Ecto neural progenitor cell (in vitro differentiated cells): ENCODE results near the gene NEUROG2.

Experiments
- DNase-seq: peaks from one replicate; pipeline ENCODE4 v3.0.0-alpha.2; 2018; ENCODE audit warnings: low spot score

NEUROG2 gene

GRCh38 chr4:112521123-112522023 lies 5.4 kb upstream of the NEUROG2 start:
- peak; percentile 70 for DNase-seq

DNA sequence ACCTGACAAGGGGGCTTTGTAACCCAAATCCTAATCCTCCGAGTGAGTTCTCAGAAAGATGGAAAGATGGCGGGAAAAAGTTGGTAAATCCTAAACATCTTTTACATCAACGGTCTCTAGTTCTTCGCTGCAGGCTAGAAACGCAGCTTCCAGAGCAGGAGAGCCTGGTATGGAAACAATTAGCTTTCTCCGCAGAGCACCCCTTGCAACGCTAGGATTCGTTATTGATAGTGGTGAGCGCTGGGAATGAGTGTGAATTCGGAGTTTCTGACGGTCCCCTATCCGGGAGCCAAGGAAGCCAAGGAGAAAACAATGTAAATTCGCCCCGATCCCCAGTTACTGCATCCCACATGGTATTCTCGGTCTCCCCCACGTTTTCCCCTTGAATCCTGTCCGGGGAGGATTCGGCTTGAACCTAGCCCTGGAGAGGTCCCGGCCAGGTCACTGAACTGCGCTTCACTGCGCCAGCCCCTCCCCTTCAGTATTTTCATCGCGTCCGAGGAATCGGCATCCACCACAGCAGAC lies 4.7 kb upstream of the NEUROG2 start:
- DNase-seq: no peak

- peak; percentile 72 for DNase-seq
These were observed 4.0 kb upstream of the NEUROG2 start for GRCh38 chr4:112519689-112520597.

DNA sequence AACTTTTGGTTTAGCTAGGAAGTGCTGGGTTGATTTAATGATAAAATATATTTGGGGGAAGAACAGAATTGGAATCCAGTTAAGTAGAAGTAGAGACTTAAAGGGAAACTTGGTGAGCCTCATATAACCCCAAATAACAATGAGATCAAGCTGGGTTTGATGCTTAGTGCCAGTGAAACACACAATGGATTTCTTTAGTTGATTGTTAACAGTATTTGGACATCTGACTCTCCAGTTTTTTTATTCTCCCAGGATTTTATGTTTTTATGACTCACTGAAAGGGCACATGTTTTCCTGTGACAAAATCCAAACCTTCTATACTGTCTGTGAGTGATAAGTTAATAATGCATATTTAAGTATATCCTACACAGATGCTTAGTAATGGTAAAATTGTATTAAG lies 2.7 kb upstream of the NEUROG2 start:
- no peak for DNase-seq

DNA sequence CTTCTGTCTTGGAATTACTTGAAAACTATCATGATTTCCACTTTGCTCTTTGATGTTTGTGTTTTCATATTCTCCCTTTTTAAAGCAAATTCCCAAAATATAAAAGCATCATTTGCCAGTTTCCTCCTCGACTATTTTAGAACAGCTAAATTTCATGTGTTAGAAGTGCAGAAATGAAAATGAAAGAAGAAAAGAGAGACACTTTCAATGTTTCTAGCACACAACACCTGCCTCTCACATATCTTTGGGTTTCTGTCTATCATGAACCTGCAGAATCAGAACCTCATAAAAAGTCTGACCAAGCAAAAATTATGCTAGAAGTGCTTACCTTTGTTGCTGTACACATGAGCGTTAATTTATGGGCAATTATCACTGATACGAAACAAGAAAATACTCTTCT lies 1.9 kb upstream of the NEUROG2 start:
- DNase-seq: no peak

DNA sequence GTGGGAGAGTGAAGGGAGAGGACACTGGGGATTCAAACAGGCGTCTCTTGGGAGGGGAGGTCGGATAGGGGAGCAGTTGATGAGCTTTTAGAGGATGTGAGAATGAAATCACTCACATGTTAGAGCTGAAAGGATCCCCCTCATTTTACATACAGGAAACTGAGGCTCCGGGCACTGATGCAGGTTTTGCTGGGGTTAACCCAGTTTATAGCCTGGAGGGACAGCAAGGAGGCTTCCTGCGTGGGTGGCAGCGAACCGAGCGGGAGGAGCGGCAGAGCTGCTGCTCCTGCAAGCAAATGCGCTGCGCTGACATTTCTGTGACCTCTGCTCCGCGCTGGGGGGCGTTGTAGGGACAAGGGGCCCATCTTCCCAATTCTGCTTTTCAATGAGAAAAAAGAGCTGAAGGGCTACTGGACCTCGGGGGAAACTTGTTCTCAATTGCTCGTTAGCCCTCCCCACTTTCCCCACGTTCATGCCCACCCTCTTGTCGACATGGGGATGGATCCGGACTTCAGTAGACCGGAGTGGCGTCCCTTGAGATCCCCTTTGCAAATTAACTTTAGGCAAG lies 1.2 kb upstream of the NEUROG2 start:
- peak; percentile 69 for DNase-seq

DNA sequence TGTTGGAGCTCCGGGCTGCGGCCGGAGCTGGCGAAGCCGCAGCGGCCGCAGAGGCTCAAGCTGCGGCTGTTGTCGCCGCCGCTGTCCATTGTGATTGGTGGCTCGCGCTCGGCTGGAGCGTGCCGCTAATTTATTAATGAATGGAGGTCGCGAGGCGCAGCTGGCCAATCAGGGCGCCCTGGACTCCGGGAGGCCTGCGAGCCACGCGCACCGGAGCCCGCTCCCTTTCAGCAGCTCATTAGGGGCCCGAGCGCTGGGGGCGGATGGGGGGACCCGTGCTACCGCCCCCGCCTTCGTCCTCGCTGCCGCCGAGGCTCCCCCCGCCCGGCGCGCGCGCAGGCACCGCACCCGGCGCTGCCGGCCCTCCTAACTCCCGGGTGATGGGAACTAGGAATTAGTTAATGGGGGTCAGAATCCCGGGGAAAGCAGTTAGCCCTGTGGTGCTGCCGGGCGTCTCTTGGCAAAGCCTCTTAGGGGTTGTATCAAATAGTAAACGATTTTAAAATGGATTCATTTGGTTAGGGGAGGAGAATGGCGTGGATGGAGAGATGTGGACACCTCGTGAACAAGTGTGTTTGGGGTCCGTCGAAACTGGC lies 589 bp upstream of the NEUROG2 start:
- peak; percentile 91 for DNase-seq

DNA sequence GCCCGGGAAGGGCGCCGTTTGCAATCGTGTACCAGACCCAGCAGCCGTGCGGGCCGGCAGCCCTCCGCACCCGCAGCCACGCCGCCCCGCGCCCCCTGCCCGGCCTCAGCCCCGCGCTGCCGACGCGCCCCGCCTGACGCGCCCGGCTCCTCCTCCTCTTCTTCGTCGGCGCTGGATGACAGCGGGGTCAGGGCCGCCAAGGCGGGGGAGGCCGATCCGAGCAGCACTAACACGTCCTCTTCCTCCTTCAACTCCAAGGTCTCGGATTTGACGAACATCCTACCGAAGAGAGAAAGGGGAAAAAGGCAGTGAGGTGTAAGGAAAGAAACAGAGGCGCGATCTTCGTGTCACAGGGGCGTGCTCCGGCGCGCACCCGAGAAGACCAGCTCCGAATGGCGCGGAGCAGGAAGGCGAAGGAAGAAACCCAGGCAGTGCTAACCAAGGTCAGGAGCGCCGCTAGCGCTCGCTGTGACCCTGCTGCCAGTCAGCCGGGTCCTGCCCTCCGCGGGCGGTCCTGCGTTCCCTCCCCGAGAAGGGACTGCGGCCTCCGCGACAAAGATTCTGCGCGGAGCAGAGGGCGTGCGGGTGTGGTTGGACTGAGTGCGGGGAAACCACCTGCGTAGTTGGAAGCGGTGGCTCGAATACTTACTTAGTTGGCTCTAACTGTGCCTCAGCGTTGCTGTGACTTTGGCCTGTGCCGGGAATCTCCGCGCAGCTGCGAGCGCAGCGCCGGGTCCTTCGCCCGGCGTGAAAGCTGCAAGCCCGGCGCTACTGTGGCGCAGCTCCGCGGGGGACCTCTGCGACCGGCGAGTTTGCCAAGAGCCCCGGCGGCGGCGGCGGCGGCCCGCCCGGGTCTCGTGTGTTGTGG lies 548 bp downstream of the NEUROG2 start:
- DNase-seq: peak; percentile 64

DNA sequence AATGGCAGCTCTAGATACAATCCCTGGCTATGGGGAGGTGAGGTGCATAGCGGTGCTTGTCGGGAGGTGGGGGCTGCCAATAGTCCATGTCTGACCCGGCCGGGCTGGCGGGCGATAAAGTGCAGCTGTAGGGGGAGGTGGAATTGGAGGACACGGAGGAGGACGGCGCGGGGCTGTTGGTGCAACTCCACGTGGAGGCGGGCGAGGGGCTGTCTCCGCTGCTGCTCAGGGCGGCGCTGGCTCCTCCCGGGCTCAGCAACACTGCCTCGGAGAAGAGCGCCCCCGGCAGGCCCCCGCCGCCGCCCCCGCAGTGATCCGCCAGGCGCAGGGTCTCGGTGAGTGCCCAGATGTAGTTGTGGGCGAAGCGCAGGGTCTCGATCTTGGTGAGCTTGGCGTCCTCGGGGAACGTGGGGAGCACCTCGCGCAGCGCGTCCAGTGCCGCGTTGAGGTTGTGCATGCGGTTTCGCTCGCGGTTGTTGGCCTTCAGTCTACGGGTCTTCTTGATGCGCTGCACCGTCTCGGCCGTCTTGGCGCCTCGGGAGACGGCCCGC lies 1.3 kb downstream of the NEUROG2 start:
- DNase-seq: peak; percentile 68

GRCh38 chr4:112513971-112514646 lies 1.9 kb downstream of the NEUROG2 start:
- DNase-seq: no peak

DNA sequence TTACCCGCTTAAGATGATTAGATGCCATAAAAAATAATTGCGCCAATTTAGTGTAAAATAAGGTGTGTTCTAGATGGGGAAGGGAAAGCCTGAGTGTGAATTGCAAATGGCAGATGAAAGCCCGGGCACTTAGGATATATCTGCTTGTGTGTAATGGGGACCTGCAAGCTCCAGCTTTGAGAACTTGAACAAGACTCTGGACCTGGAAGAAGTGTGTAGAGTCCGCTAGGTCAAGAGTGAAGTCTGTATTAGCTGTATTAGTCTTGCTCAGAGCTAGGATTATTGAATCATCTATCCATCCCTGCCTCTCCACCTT lies 4.2 kb downstream of the NEUROG2 start:
- no peak for DNase-seq

DNA sequence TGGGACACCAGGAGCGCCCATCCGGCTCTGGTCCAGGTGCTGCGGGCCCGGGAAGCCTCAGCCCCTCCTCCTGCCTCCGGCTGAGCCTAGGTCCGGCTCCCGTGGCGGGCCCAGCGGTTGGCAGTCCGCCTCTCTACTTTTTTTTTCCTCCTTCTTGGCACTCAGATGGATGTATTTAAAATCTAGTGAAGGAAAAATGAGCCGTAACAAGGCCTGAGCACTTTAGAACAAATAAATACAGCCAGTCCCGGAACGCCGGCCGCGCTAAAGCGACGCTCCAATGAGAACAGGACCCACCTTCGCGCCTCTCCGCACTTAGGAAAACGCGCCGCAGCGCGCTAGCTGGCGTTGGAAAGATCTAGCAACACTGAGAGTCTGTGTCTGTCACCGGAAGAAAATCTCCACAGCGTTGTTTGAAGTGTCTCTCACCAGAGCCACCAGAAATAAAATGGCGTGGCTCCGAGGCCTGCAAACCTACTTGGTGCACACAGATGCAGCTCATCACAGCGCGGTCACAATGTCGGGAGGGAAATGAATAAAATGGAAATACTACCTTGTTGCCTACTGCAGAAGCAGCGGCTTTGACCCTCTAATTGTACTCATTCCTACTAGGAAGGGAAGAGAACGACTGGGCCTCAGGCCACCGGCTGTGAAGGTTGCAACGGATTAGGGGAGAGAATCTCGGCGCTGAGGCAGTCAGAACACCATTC lies 4.7 kb downstream of the NEUROG2 start:
- peak; percentile 58 for DNase-seq

GRCh38 chr4:112510291-112511092 lies 5.5 kb downstream of the NEUROG2 start:
- DNase-seq: peak; percentile 66

DNA sequence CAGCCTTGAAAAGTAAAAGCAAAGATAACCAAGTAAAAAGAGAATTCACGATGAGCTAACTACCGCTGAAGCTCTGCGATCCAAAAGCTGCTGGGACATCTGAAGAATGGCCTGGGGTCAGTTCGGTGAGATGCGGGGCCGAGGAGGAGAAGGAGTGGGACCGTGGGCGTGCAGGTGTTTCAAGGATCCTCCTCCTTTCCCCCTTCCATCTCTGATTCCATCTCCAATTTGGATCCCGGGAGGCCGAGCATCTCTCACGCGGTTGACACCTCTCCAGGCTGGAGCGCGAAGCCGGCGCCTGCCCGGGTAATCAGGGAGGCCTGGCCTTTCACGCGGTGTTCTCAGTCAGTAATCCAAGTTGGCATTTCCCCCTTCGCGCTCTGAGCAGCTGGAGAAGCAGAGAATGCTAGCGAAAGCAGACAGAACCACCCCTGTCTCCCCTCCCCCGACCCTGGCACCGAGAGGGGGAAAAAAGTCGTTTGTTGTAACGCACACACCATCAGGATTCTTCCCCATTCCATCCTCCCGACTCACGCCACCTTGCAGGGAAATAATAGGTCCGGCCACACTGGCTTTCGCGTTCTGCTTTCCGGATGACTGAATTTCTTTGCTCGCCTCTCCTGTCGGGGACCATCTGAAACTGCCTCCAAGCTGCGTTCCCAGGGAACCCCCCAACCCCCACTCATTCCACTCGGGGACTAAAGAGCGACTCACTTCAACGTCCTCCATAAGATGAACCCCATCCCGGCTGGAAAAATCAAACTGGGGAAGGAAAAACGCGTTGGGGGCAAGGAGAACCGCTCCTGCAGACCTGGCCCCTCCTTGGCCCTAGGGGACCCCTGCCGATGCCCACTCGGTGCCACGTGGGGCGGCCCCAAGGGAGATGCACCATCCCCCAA lies 6.5 kb downstream of the NEUROG2 start:
- peak; percentile 77 for DNase-seq

DNA sequence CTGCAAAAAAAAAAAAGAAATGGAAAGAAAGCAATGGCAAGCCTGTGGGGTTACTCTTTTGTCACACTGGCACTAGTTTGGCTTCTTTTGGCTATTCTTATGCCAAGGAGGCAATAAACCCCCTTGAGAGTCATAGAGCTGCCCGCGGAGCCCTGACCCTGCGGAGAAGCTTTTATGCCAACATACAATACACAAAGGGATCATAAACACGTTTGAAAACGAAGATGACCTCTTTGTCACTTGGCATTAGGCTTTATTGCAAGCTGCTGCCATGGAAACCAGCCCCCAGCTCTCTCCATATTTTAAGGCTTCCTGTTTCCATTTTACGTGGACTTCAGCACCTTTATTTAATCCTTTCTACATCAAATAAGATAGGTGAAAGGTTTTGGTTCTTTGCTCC lies 7.6 kb downstream of the NEUROG2 start:
- DNase-seq: no peak

DNA sequence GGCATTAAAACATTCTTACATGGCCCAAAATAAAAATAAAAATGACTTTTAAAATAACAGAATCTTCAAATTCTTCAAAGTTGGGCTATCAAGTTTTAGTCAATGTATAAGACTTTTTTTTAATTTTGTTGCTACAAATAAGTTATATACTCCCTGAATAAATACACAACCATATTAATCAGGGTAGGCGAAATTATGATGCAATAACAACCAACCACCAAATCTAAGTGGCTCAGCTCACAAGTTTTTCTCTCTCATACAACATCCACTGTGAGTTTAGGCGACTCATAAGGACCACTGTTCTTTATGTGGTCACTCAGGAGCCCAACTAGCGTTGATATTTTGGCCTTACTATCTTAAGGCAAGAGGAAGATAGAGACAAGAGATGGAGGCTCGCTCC lies 11.2 kb downstream of the NEUROG2 start:
- no peak for DNase-seq

DNA sequence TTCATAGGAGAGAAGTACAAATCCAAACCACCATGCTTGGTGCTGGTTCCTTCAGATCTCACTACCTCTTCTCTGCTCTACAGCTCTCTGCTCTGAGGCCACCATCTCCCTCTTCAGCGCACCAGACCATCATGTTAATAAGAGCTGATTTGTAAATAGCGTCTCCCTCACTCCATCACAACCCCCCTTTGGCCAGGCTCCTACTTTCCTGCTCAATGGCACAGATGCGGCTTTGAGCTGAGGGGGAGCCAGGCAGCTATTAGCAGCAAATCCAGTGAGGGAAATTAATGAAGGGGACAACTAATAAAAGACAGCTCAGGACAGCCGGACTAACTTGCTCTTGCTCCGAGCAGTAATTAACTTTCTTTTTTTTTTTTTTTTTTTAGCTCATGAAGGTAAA lies 13.1 kb downstream of the NEUROG2 start:
- DNase-seq: no peak

DNA sequence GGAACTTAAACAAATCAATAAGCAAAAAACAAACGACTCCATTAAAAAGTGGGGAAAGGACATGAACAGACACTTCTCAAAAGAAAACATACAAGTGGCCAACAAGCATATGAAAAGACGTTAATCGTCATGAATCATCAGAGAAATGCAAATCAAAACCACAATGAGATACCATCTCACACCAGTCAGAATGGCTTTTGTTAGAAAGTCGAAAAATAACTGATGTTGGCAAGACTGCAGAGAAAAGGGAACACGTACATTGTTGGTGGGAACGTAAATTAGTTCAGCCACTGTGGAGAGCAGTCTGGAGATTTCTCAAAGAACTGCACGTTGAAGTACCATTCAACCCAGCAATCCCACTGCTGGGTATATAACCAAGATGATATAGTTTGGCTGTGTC lies 23.7 kb downstream of the NEUROG2 start:
- DNase-seq: no peak
